Testis (tissue), 3 donors: ENCODE measurements around the gene GADD45GIP1. TPM values are rescaled to one million over a fixed set of nuclear protein-coding genes. Genes with fewer than 3 reads are reported as not detected.

Experiments
- DNase-seq: peaks from one replicate; pipeline ENCODE4 v3.0.0-alpha.2; 2019
- H3K27ac ChIP-seq, 2 donors: fragments of 200-600 bp; sonication (generic); one replicate each; pipeline ENCODE4 v1.5.1; 2019
- H3K27me3 ChIP-seq: fragments of 200-600 bp; sonication (generic); one replicate; pipeline ENCODE4 v1.5.1; 2019
- H3K36me3 ChIP-seq: fragments of 200-600 bp; sonication (generic); one replicate; pipeline ENCODE4 v1.5.1; 2017; ENCODE audit warnings: low read depth; ENCODE audit errors: missing control alignments
- H3K4me1 ChIP-seq: fragments of 200-600 bp; sonication (generic); one replicate; pipeline ENCODE4 v1.5.1; 2019
- H3K4me3 ChIP-seq, 2 donors: fragments of 200-600 bp; sonication (generic); one replicate each; pipeline ENCODE4 v1.5.1; 2017 to 2019
- H3K9me3 ChIP-seq: fragments of 200-600 bp; sonication (generic); one replicate; pipeline ENCODE4 v1.5.1; 2017
- POLR2A ChIP-seq: fragments of 450-650 bp; IDR thresholded peaks from one replicate; pipeline ENCODE4 v1.6.1; 2017; ENCODE audit warnings: antibody characterized with exemption, mild to moderate bottlenecking, moderate library complexity
- WGBS, 2 donors: methylation state at CpG; one replicate each; pipeline ENCODE4 v1.1.5; 2018; 5-methylcytosine and 5-hydroxymethylcytosine counted together
- intact Hi-C: fragments of 100-400 bp; cut with DNase I; formaldehyde crosslinking; loops from one replicate; pipeline ENCODE4 v1.15.1; 2023; ENCODE audit warnings: low total_unique reads
- polyA plus RNA-seq: library from polyadenylated mRNA; stranded (reverse); fragments of 350-450 nt; fragmentation: Illumina TruSeq; extraction: RNeasy Lipid Tissue Mini Kit (QIAGEN cat#74804); gene quantifications from one replicate; pipeline ENCODE4 v1.2.3, GENCODE V29; 2014; ENCODE audit warnings: low read depth, low replicate concordance; ENCODE audit not compliant: insufficient read depth
- total RNA-seq, 2 donors: library from RNA; depleted of rRNA; stranded (reverse); fragments of >200 nt; gene quantifications; one replicate each; pipeline ENCODE4 v1.2.3, GENCODE V29; 2016
- TF ChIP-seq, protein P1 (sequence below), 3 experiments: fragments of 450-650 bp in 2 of 3; fragments of 200-600 bp in 1 of 3; sonication (generic) in 1 of 3; IDR thresholded peaks; one replicate each; pipeline ENCODE4 v1.5.1; 2016 to 2019; ENCODE audit warnings: antibody characterized with exemption in 3 of 3, mild to moderate bottlenecking in 2 of 3, moderate library complexity in 1 of 3

GADD45GIP1 gene
- total and polyA plus RNA-seq, 3 donors from 2014 or later, result 21.6 to 39.8 (median 32.2) TPM

- Histone ChIP-seq H3K9me3 (no peaks in the 10 kb centered on the region), H3K27me3 (no peaks in the 10 kb centered on the region), H3K36me3 (no peaks in the 10 kb centered on the region), H3K27ac (peak overlapping the region; percentile 86 to 87), H3K4me1 (peaks cover 18% of the 10 kb centered on the region), H3K4me3 (peak overlapping the region; percentile 59 to 72)
- DNase-seq, result no peak
- 0% methylated on average over 70 of the region's 129 CpGs; no CpG with 5 or more reads in 1 of the 2 donors for WGBS, 2 donors
- TF ChIP-seq, protein P1, sequence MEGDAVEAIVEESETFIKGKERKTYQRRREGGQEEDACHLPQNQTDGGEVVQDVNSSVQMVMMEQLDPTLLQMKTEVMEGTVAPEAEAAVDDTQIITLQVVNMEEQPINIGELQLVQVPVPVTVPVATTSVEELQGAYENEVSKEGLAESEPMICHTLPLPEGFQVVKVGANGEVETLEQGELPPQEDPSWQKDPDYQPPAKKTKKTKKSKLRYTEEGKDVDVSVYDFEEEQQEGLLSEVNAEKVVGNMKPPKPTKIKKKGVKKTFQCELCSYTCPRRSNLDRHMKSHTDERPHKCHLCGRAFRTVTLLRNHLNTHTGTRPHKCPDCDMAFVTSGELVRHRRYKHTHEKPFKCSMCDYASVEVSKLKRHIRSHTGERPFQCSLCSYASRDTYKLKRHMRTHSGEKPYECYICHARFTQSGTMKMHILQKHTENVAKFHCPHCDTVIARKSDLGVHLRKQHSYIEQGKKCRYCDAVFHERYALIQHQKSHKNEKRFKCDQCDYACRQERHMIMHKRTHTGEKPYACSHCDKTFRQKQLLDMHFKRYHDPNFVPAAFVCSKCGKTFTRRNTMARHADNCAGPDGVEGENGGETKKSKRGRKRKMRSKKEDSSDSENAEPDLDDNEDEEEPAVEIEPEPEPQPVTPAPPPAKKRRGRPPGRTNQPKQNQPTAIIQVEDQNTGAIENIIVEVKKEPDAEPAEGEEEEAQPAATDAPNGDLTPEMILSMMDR (IDR thresholded peaks at IDR 0.05), result no peak
- no peak for TF ChIP-seq POLR2A
- intact Hi-C loops, result no loop called here
Observed at GRCh38 chr19:12995596-12996405, 38.8 kb upstream of the GADD45GIP1 start.

- 15 to 20% methylated on average over 8 to 40 of the region's 84 CpGs for WGBS, 2 donors
- intact Hi-C loops, result no loop called here
- peak; percentile 59 for DNase-seq
Observed at GRCh38 chr19:12994701-12995595, 37.9 kb upstream of the GADD45GIP1 start, which contains the start of gene NFIX. Gene NFIX, plus strand, starts transcription at chr19:12995475. Its CDS starts 363 bp downstream, at chr19:12995838.

GRCh38 chr19:12993562-12993961 lies 36.5 kb upstream of the GADD45GIP1 start:
- Histone ChIP-seq H3K4me3 (no peak overlapping the region), H3K4me1 (peaks cover 18% of the 10 kb centered on the region), H3K9me3 (no peaks in the 10 kb centered on the region), H3K27me3 (no peaks in the 10 kb centered on the region), H3K36me3 (no peaks in the 10 kb centered on the region), H3K27ac (no peak overlapping the region)
- TF ChIP-seq POLR2A, result no peak
- TF ChIP-seq, protein P1 (IDR thresholded peaks at IDR 0.05), result no peak
- no peak for DNase-seq
- intact Hi-C loops, result no loop called here
- 92 to 96% methylated on average over 7 of the region's 7 CpGs for WGBS, 2 donors

More at GRCh38 chr19:12994701-12995595, 37.9 kb upstream of the GADD45GIP1 start, which contains the start of gene NFIX:
- Histone ChIP-seq H3K9me3 (no peaks in the 10 kb centered on the region), H3K4me1 (peaks cover 18% of the 10 kb centered on the region), H3K27ac (peak within 1 kb of the TSS; percentile 86 to 87), H3K4me3 (peak within 1 kb of the TSS; percentile 59 to 72), H3K36me3 (no peaks in the 10 kb centered on the region), H3K27me3 (no peaks in the 10 kb centered on the region)
- TF ChIP-seq, protein P1 (IDR thresholded peaks at IDR 0.05), result no peak
- TF ChIP-seq POLR2A, result no peak

DNA sequence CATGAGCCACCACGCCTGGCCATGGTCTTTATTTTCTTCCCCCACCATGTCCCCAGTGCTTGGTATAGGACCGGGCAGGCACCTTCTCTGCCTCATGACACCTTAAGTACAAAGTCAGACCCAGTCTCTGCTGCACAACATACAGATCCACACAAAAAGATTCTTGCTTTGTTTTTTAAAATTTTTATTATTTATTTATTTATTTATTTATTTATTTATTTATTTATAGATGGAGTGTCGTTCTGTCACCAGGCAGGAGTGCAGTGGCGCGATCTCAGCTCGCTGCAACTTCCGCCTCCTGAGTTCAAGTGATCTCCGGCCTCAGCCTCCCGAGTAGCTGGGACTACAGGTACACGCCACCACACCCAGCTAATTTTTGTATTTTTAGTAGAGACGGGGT lies 35.7 kb upstream of the GADD45GIP1 start:
- intact Hi-C loops, result no loop called here
- no peak for DNase-seq
- 97% methylated on average over 11 of the region's 11 CpGs for WGBS, 2 donors

More for the DNA sequence above, 35.7 kb upstream of the GADD45GIP1 start:
- Histone ChIP-seq H3K27ac (no peak overlapping the region), H3K4me1 (peaks cover 17% of the 10 kb centered on the region), H3K27me3 (no peaks in the 10 kb centered on the region), H3K9me3 (no peaks in the 10 kb centered on the region), H3K36me3 (no peaks in the 10 kb centered on the region), H3K4me3 (no peak overlapping the region)
- TF ChIP-seq, protein P1 (IDR thresholded peaks at IDR 0.05), result no peak
- no peak for TF ChIP-seq POLR2A
